Endothelial cell of umbilical vein (primary cell): Measurements from ENCODE around the gene CDC45.

Experiments used
- CTCF ChIP-seq, 2 donors: IDR thresholded peaks; 1 replicate in 1 of 2; 2 replicates in 1 of 2; pipeline ENCODE4 v1.5.1; 2011; ENCODE audit warnings: low read length in 2 of 2, mild to moderate bottlenecking in 2 of 2, moderate library complexity in 2 of 2, control low read depth in 1 of 2, inconsistent platforms in 1 of 2, low read depth in 1 of 2; ENCODE audit not compliant: insufficient read depth in 1 of 2; ENCODE audit errors: extremely low read depth in 1 of 2
- EZH2 ChIP-seq: IDR thresholded peaks from 2 replicates; pipeline ENCODE4 v1.6.1; 2012; ENCODE audit warnings: borderline replicate concordance, low read depth, mild to moderate bottlenecking, moderate library complexity, low read length, inconsistent platforms; ENCODE audit not compliant: severe bottlenecking
- GATA2 ChIP-seq: IDR thresholded peaks from 2 replicates; pipeline ENCODE4 v1.7.0; 2011; ENCODE audit warnings: low read depth, mild to moderate bottlenecking, moderate library complexity, mixed read lengths, low read length; ENCODE audit not compliant: insufficient read length, insufficient read depth
- JUN ChIP-seq: IDR thresholded peaks from 2 replicates; pipeline ENCODE4 v1.6.1; 2011; ENCODE audit warnings: borderline replicate concordance, low read depth; ENCODE audit not compliant: insufficient read length, insufficient read depth
- POLR2A ChIP-seq: IDR thresholded peaks from 2 replicates; pipeline ENCODE4 v1.6.1; 2012; ENCODE audit warnings: low read depth, mild to moderate bottlenecking, control low read depth, low read length
- POLR2AphosphoS5 ChIP-seq: IDR thresholded peaks from 2 replicates; pipeline ENCODE4 v1.6.1; 2012; ENCODE audit warnings: low read depth, mild to moderate bottlenecking, control low read depth, low read length, moderate library complexity; ENCODE audit not compliant: insufficient read depth

DNA sequence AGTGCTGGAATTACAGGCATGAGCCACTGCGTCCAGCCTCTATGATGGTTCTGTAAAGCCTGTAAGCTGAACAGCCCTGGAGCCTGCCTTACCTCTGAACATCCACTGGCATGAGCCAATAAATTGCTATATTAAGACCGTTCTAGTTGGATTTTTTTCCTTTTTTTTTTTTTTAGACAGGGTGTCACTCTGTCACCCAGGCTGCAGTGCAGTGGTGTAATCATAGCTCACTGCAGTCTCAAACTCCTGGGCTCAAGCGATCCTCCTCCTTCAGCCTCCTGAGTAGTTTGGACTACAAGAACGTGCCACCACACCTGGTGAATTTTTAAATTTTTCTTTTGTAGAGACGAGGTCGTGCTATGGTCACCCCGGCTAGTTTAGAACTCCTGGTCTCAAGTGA lies 70.7 kb downstream of the CDC45 start:
- no peak for TF ChIP-seq CTCF (IDR thresholded peaks at IDR 0.05; ENCODE audit: extremely low read depth in 1 of 2, insufficient read depth in 1 of 2, low read depth in 1 of 2, low read length in 2 of 2)
- no peak for TF ChIP-seq EZH2
- TF ChIP-seq POLR2A, result no peak
- TF ChIP-seq POLR2AphosphoS5, result no peak
- no peak for TF ChIP-seq GATA2
- TF ChIP-seq JUN, result no peak
